ENCODE data around the gene MYO10. TPM values are rescaled to one million over a fixed set of nuclear protein-coding genes. Genes with fewer than 3 reads are reported as not detected.
A peak's percentile ranks its signal among the peaks of the same experiment; 100 is the strongest.

The MYO10 gene
- total RNA-seq, 4 donors from 2014 or later = 3.4 to 28.7 (median 13.4) TPM

GRCh38 chr5:16912080-16912479, 24.0 kb downstream of the MYO10 start:
- no peaks in the 10 kb centered on the region for H3K9me3 ChIP-seq
- TF ChIP-seq CTCF (IDR thresholded peaks at IDR 0.05 in 4 of 5, conservative IDR thresholded peaks at IDR 0.05 in 1 of 5) (no peak), POLR2A (IDR thresholded peaks at IDR 0.05) (no peak)
- ATAC-seq (no peak), DNase-seq (no peak)
- no peak overlapping the region for H3K27ac ChIP-seq
- H3K27me3 ChIP-seq = no peaks in the 10 kb centered on the region
- intact Hi-C loops (cut with DNase I; ENCODE audit: low total_unique reads) = no loop called here
- in situ Hi-C loops (cut with MboI; ENCODE audit: low sequenced_read_pairs in 4 of 4) = no loop called here
- no peak overlapping the region for H3K4me3 ChIP-seq
- no peaks in the 10 kb centered on the region for H3K36me3 ChIP-seq
- peaks cover 0 to 15% of the 10 kb centered on the region in 2 donors for H3K4me1 ChIP-seq

- intact Hi-C loops (cut with DNase I; ENCODE audit: low total_unique reads) = no loop called here
- ATAC-seq (no peak), DNase-seq (no peak)
- Histone ChIP-seq H3K4me1 (peaks cover 0 to 10% of the 10 kb centered on the region in 2 donors), H3K27me3 (no peaks in the 10 kb centered on the region), H3K4me3 (no peak overlapping the region), H3K36me3 (no peaks in the 10 kb centered on the region), H3K9me3 (no peaks in the 10 kb centered on the region), H3K27ac (no peak overlapping the region)
- TF ChIP-seq CTCF (IDR thresholded peaks at IDR 0.05 in 4 of 5, conservative IDR thresholded peaks at IDR 0.05 in 1 of 5) (no peak), POLR2A (IDR thresholded peaks at IDR 0.05) (no peak)
- in situ Hi-C loops (cut with MboI; ENCODE audit: low sequenced_read_pairs in 4 of 4) = no loop called here
Observed at GRCh38 chr5:16909464-16909863, 26.6 kb downstream of the MYO10 start.

DNA sequence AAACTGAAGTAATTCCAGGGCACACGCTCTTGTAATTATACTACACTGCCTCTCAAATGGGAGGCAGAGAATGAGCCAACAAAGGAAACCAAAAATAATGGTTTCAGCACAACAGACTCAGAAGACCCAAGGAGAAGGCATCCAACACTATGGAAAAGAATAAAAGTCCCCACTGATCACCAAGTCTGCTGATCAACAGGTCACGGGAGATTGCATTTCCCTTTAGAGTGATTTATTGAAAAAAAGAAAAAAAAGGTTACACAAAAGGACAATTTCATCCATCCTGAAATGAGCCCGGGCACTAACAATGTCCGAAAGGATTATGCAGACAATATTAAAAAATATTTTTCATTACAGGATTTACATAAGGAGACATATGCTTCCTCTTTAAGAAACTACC, 28.8 kb downstream of the MYO10 start:
- in situ Hi-C loops (cut with MboI; ENCODE audit: low sequenced_read_pairs in 4 of 4) (no loop called here), intact Hi-C loops (cut with DNase I; ENCODE audit: low total_unique reads) (no loop called here)
- no peak for DNase-seq
- Histone ChIP-seq H3K9me3 (no peaks in the 10 kb centered on the region), H3K4me1 (peaks cover 0 to 10% of the 10 kb centered on the region in 2 donors), H3K27me3 (no peaks in the 10 kb centered on the region), H3K36me3 (no peaks in the 10 kb centered on the region), H3K27ac (no peak overlapping the region), H3K4me3 (no peak overlapping the region)
- TF ChIP-seq CTCF (IDR thresholded peaks at IDR 0.05 in 4 of 5, conservative IDR thresholded peaks at IDR 0.05 in 1 of 5) (no peak), POLR2A (IDR thresholded peaks at IDR 0.05) (no peak)
- ATAC-seq = no peak

GRCh38 chr5:16906255-16906654, 29.8 kb downstream of the MYO10 start:
- ATAC-seq = peak in 1 of 2 donors; percentile 56
- intact Hi-C loops (cut with DNase I; ENCODE audit: low total_unique reads) = no loop called here
- in situ Hi-C loops (cut with MboI; ENCODE audit: low sequenced_read_pairs in 4 of 4) = no loop called here

More at GRCh38 chr5:16906255-16906654, 29.8 kb downstream of the MYO10 start:
- DNase-seq = no peak
- Histone ChIP-seq H3K4me1 (peaks cover 0 to 10% of the 10 kb centered on the region in 2 donors), H3K4me3 (no peak overlapping the region), H3K27me3 (no peaks in the 10 kb centered on the region), H3K9me3 (no peaks in the 10 kb centered on the region), H3K36me3 (no peaks in the 10 kb centered on the region), H3K27ac (no peak overlapping the region)
- no peak for TF ChIP-seq CTCF (IDR thresholded peaks at IDR 0.05 in 4 of 5, conservative IDR thresholded peaks at IDR 0.05 in 1 of 5)
- no peak for TF ChIP-seq POLR2A (IDR thresholded peaks at IDR 0.05)
